SU-DHL-6 (cell line): ENCODE measurements around the gene ZNF195.
"Not testable (repeated sequence)": the region's sequence is repeated elsewhere in the genome, so short reads cannot be mapped to it uniquely, and the experiment has no call there.

Source experiments
- CTCF ChIP-seq: fragments of 200-600 bp; sonication (generic); IDR thresholded peaks from one replicate; pipeline ENCODE4 v1.5.1; 2017; ENCODE audit warnings: antibody characterized with exemption, mild to moderate bottlenecking, low read length, moderate library complexity; ENCODE audit not compliant: insufficient read depth, poor library complexity, severe bottlenecking
- EZH2phosphoT487 ChIP-seq: fragments of 200-600 bp; sonication (generic), shearing (Covaris generic); conservative IDR thresholded peaks from 2 replicates; pipeline ENCODE4 v1.6.1; 2018; ENCODE audit warnings: mild to moderate bottlenecking, antibody characterized with exemption, low read length, moderate library complexity, mixed read lengths

DNA sequence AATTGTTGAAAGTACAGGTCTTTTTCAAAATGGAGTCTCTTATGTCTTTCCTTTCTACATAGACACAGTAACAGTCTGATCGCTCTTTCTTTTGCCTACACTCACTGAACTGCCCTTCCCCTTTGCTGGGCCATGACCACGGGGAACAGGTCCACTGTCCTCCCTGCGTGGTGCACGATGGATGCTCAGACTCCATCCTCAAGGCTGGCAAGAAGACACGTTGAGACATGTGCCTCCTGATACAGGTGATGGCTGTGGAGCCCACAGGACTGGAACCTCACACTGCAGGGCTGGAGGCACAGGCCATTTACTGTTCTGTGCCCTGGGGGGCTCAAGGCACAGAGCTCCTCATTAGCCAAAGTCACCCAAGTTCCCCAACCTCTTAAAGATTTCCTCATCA, 16.5 kb upstream of the ZNF195 start:
- TF ChIP-seq CTCF, EZH2phosphoT487: not testable (repeated sequence)
